ENCODE measurements around the gene BSPRY.
"Not testable (repeated sequence)": the region's sequence is repeated elsewhere in the genome, so short reads cannot be mapped to it uniquely, and the experiment has no call there.

The BSPRY gene

GRCh38 chr9:113350107-113350661 lies 843 bp downstream of the BSPRY start:
- H3K9me3 Mint-ChIP-seq: no peaks in the 10 kb centered on the region
- H3K4me3 Mint-ChIP-seq: peak overlapping the region; percentile 71
- no peaks in the 10 kb centered on the region for H3K36me3 Mint-ChIP-seq (ENCODE audit: low read depth)
- intact Hi-C loops (cut with micrococcal nuclease): no loop called here
- peaks cover 20% of the 10 kb centered on the region for H3K4me1 Mint-ChIP-seq (ENCODE audit: low read depth)
- peak overlapping the region; percentile 61 for H3K27ac Mint-ChIP-seq
- peaks cover 21% of the 10 kb centered on the region for H3K27me3 Mint-ChIP-seq

- intact Hi-C loops (cut with micrococcal nuclease): loop anchor here (1.0 kb wide), 1 partner anchor 11 kb away; the partner anchor contains the start of gene WDR31
- Mint-ChIP-seq H3K27ac (peak overlapping the region; percentile 61), H3K4me1 (ENCODE audit: low read depth) (peaks cover 20% of the 10 kb centered on the region), H3K27me3 (peaks cover 21% of the 10 kb centered on the region), H3K4me3 (no peak overlapping the region), H3K9me3 (no peaks in the 10 kb centered on the region), H3K36me3 (ENCODE audit: low read depth) (no peaks in the 10 kb centered on the region)
Measured at GRCh38 chr9:113350937-113351336, 1.6 kb downstream of the BSPRY start.

GRCh38 chr9:113352006-113352405 lies 2.7 kb downstream of the BSPRY start:
- peaks cover 20% of the 10 kb centered on the region for H3K4me1 Mint-ChIP-seq (ENCODE audit: low read depth)
- no peak overlapping the region for H3K4me3 Mint-ChIP-seq
- H3K27me3 Mint-ChIP-seq: peaks cover 21% of the 10 kb centered on the region
- H3K27ac Mint-ChIP-seq: no peak overlapping the region
- intact Hi-C loops (cut with micrococcal nuclease): no loop called here
- no peaks in the 10 kb centered on the region for H3K36me3 Mint-ChIP-seq (ENCODE audit: low read depth)
- no peaks in the 10 kb centered on the region for H3K9me3 Mint-ChIP-seq

- Mint-ChIP-seq H3K27me3 (peaks cover 19% of the 10 kb centered on the region), H3K27ac (no peak overlapping the region), H3K9me3 (no peaks in the 10 kb centered on the region), H3K4me1 (ENCODE audit: low read depth) (peaks cover 20% of the 10 kb centered on the region), H3K4me3 (no peak overlapping the region), H3K36me3 (ENCODE audit: low read depth) (no peaks in the 10 kb centered on the region)
- intact Hi-C loops (cut with micrococcal nuclease): no loop called here
Measured at GRCh38 chr9:113352411-113352810, 3.1 kb downstream of the BSPRY start.

GRCh38 chr9:113355040-113355596 lies 5.8 kb downstream of the BSPRY start:
- intact Hi-C loops (cut with micrococcal nuclease): no loop called here
- Mint-ChIP-seq H3K4me1 (ENCODE audit: low read depth) (peaks cover 14% of the 10 kb centered on the region), H3K27me3 (peaks cover 7% of the 10 kb centered on the region), H3K4me3 (no peak overlapping the region), H3K36me3 (ENCODE audit: low read depth) (no peaks in the 10 kb centered on the region), H3K27ac (no peak overlapping the region), H3K9me3 (no peaks in the 10 kb centered on the region)

GRCh38 chr9:113356686-113357292 lies 7.4 kb downstream of the BSPRY start:
- intact Hi-C loops (cut with micrococcal nuclease): no loop called here
- Mint-ChIP-seq H3K4me3 (no peak overlapping the region), H3K4me1 (ENCODE audit: low read depth) (no peaks in the 10 kb centered on the region), H3K27ac (no peak overlapping the region), H3K9me3 (no peaks in the 10 kb centered on the region), H3K27me3 (no peaks in the 10 kb centered on the region), H3K36me3 (ENCODE audit: low read depth) (no peaks in the 10 kb centered on the region)

GRCh38 chr9:113359385-113359784 lies 10.0 kb downstream of the BSPRY start:
- no peaks in the 10 kb centered on the region for H3K36me3 Mint-ChIP-seq (ENCODE audit: low read depth)
- H3K9me3 Mint-ChIP-seq: no peaks in the 10 kb centered on the region
- no peaks in the 10 kb centered on the region for H3K4me1 Mint-ChIP-seq (ENCODE audit: low read depth)
- no peak overlapping the region for H3K27ac Mint-ChIP-seq
- intact Hi-C loops (cut with micrococcal nuclease): no loop called here
- H3K4me3 Mint-ChIP-seq: no peak overlapping the region
- H3K27me3 Mint-ChIP-seq: no peaks in the 10 kb centered on the region

- Mint-ChIP-seq H3K4me3 (no peak overlapping the region), H3K4me1 (ENCODE audit: low read depth) (peaks cover 3% of the 10 kb centered on the region), H3K9me3 (no peaks in the 10 kb centered on the region), H3K27ac (no peak overlapping the region), H3K27me3 (no peaks in the 10 kb centered on the region), H3K36me3 (ENCODE audit: low read depth) (no peaks in the 10 kb centered on the region)
- intact Hi-C loops (cut with micrococcal nuclease): no loop called here
Measured at GRCh38 chr9:113360242-113360842, 11.0 kb downstream of the BSPRY start.

GRCh38 chr9:113361304-113362018 lies 12.1 kb downstream of the BSPRY start:
- no peaks in the 10 kb centered on the region for H3K27me3 Mint-ChIP-seq
- no peak overlapping the region for H3K27ac Mint-ChIP-seq
- no peaks in the 10 kb centered on the region for H3K36me3 Mint-ChIP-seq (ENCODE audit: low read depth)
- peaks cover 13% of the 10 kb centered on the region for H3K4me1 Mint-ChIP-seq (ENCODE audit: low read depth)
- intact Hi-C loops (cut with micrococcal nuclease): no loop called here
- H3K9me3 Mint-ChIP-seq: no peaks in the 10 kb centered on the region
- H3K4me3 Mint-ChIP-seq: no peak overlapping the region

GRCh38 chr9:113363336-113363735 lies 14.0 kb downstream of the BSPRY start:
- Mint-ChIP-seq H3K4me3 (no peak overlapping the region), H3K27ac (no peak overlapping the region), H3K36me3 (ENCODE audit: low read depth) (no peaks in the 10 kb centered on the region), H3K9me3 (no peaks in the 10 kb centered on the region), H3K27me3 (no peaks in the 10 kb centered on the region), H3K4me1 (ENCODE audit: low read depth) (peaks cover 13% of the 10 kb centered on the region)
- intact Hi-C loops (cut with micrococcal nuclease): no loop called here

GRCh38 chr9:113364951-113365350 lies 15.6 kb downstream of the BSPRY start:
- no peak overlapping the region for H3K27ac Mint-ChIP-seq
- no peak overlapping the region for H3K4me3 Mint-ChIP-seq
- peaks cover 13% of the 10 kb centered on the region for H3K4me1 Mint-ChIP-seq (ENCODE audit: low read depth)
- no peaks in the 10 kb centered on the region for H3K27me3 Mint-ChIP-seq
- intact Hi-C loops (cut with micrococcal nuclease): no loop called here
- H3K9me3 Mint-ChIP-seq: no peaks in the 10 kb centered on the region
- no peaks in the 10 kb centered on the region for H3K36me3 Mint-ChIP-seq (ENCODE audit: low read depth)

GRCh38 chr9:113365652-113366051 lies 16.3 kb downstream of the BSPRY start:
- H3K4me3 Mint-ChIP-seq; H3K27ac Mint-ChIP-seq; H3K9me3 Mint-ChIP-seq; H3K27me3 Mint-ChIP-seq; H3K36me3 Mint-ChIP-seq (ENCODE audit: low read depth); intact Hi-C loops (cut with micrococcal nuclease): not testable (repeated sequence)
- H3K4me1 Mint-ChIP-seq (ENCODE audit: low read depth): peaks cover 13% of the 10 kb centered on the region

GRCh38 chr9:113368348-113368981 lies 19.1 kb downstream of the BSPRY start:
- Mint-ChIP-seq H3K27me3 (no peaks in the 10 kb centered on the region), H3K4me1 (ENCODE audit: low read depth) (peaks cover 18% of the 10 kb centered on the region), H3K9me3 (no peaks in the 10 kb centered on the region), H3K36me3 (ENCODE audit: low read depth) (peaks cover 5% of the 10 kb centered on the region), H3K27ac (no peak overlapping the region), H3K4me3 (no peak overlapping the region)
- intact Hi-C loops (cut with micrococcal nuclease): no loop called here
